Parathyroid adenoma (tissue), 2 donors: ENCODE measurements around the gene SLC44A4.
"Not testable (repeated sequence)": the region's sequence is repeated elsewhere in the genome, so short reads cannot be mapped to it uniquely, and the experiment has no call there.

Experiments used
- H2AFZ ChIP-seq: fragments of 300-600 bp; sonication (generic); one replicate; pipeline ENCODE4 v1.7.0; 2017; ENCODE audit warnings: antibody characterized with exemption, mild to moderate bottlenecking
- H3K27ac ChIP-seq: fragments of 300-600 bp; sonication (generic); one replicate; pipeline ENCODE4 v1.7.0; 2017
- H3K27me3 ChIP-seq: fragments of 300-600 bp; sonication (generic); one replicate; pipeline ENCODE4 v1.7.0; 2017; ENCODE audit warnings: low read length; ENCODE audit not compliant: control insufficient read depth, insufficient read depth
- H3K36me3 ChIP-seq: fragments of 300-600 bp; sonication (generic); one replicate; pipeline ENCODE4 v1.7.0; 2017; ENCODE audit warnings: low read length; ENCODE audit not compliant: control insufficient read depth, insufficient read depth
- H3K4me1 ChIP-seq: fragments of 300-600 bp; sonication (generic); one replicate; pipeline ENCODE4 v1.7.0; 2017; ENCODE audit warnings: control low read depth
- H3K4me2 ChIP-seq: fragments of 300-600 bp; sonication (generic); one replicate; pipeline ENCODE4 v1.7.0; 2017; ENCODE audit warnings: low read length
- H3K4me3 ChIP-seq: fragments of 300-600 bp; sonication (generic); one replicate; pipeline ENCODE4 v1.7.0; 2017; ENCODE audit warnings: low read depth, low read length
- H3K79me2 ChIP-seq: fragments of 300-600 bp; sonication (generic); one replicate; pipeline ENCODE4 v1.7.0; 2017; ENCODE audit warnings: control low read depth
- H3K9ac ChIP-seq: fragments of 300-600 bp; sonication (generic); one replicate; pipeline ENCODE4 v1.7.0; 2017; ENCODE audit warnings: mild to moderate bottlenecking
- H3K9me3 ChIP-seq: fragments of 300-600 bp; sonication (generic); one replicate; pipeline ENCODE4 v1.7.0; 2017; ENCODE audit warnings: low read length; ENCODE audit not compliant: control insufficient read depth
- CTCF ChIP-seq: fragments of 300-600 bp; sonication (generic); IDR thresholded peaks from one replicate; pipeline ENCODE4 v1.7.0; 2017; ENCODE audit warnings: antibody characterized with exemption, mild to moderate bottlenecking
- donor health status: primary hyperparathyroidism.

The SLC44A4 gene

GRCh38 chr6:31821301-31822035, 57.3 kb downstream of the SLC44A4 start:
- Histone ChIP-seq H3K36me3 (no peaks in the 10 kb centered on the region), H3K4me3 (peak overlapping the region; percentile 94), H3K79me2 (no peaks in the 10 kb centered on the region), H3K27ac (peak overlapping the region; percentile 98), H3K27me3 (no peaks in the 10 kb centered on the region), H3K4me2 (peak overlapping the region; percentile 99), H3K4me1 (peaks cover 22% of the 10 kb centered on the region), H2AFZ (peak overlapping the region; percentile 77), H3K9ac (peak overlapping the region; percentile 31), H3K9me3 (no peaks in the 10 kb centered on the region)
- TF ChIP-seq CTCF, result no peak

GRCh38 chr6:31820399-31820798, 58.4 kb downstream of the SLC44A4 start:
- H3K9me3 ChIP-seq, H2AFZ ChIP-seq, H3K9ac ChIP-seq, H3K27me3 ChIP-seq, H3K36me3 ChIP-seq, H3K79me2 ChIP-seq: not testable (repeated sequence)
- H3K4me2 ChIP-seq, result peak overlapping the region; percentile 99
- H3K4me1 ChIP-seq, result peaks cover 11% of the 10 kb centered on the region
- H3K27ac ChIP-seq, result peak overlapping the region; percentile 98
- H3K4me3 ChIP-seq, result peak overlapping the region; percentile 94

- peaks cover 13% of the 10 kb centered on the region for H3K4me1 ChIP-seq
- no peak for TF ChIP-seq CTCF
- peak overlapping the region; percentile 15 for H3K4me2 ChIP-seq
- H2AFZ ChIP-seq, result no peak overlapping the region
- peak overlapping the region; percentile 37 for H3K27ac ChIP-seq
- no peaks in the 10 kb centered on the region for H3K9me3 ChIP-seq
- no peaks in the 10 kb centered on the region for H3K79me2 ChIP-seq
- H3K27me3 ChIP-seq, result no peaks in the 10 kb centered on the region
- no peak overlapping the region for H3K4me3 ChIP-seq
- no peaks in the 10 kb centered on the region for H3K36me3 ChIP-seq
- no peak overlapping the region for H3K9ac ChIP-seq
Observed at GRCh38 chr6:31819871-31820299, 58.9 kb downstream of the SLC44A4 start.

GRCh38 chr6:31817929-31818511, 60.8 kb downstream of the SLC44A4 start:
- H3K79me2 ChIP-seq, H3K9me3 ChIP-seq, H2AFZ ChIP-seq, H3K36me3 ChIP-seq, H3K9ac ChIP-seq, H3K27me3 ChIP-seq: not testable (repeated sequence)
- peaks cover 13% of the 10 kb centered on the region for H3K4me1 ChIP-seq
- H3K4me2 ChIP-seq, result peak overlapping the region; percentile 80
- peak overlapping the region; percentile 78 for H3K4me3 ChIP-seq
- peak overlapping the region; percentile 41 for H3K27ac ChIP-seq

- Histone ChIP-seq H3K27ac (peak overlapping the region; percentile 41), H3K4me3 (peak overlapping the region; percentile 78), H3K4me2 (peak overlapping the region; percentile 80)
- not testable (repeated sequence) for H3K9ac ChIP-seq, H2AFZ ChIP-seq, H3K27me3 ChIP-seq, H3K79me2 ChIP-seq, H3K9me3 ChIP-seq, H3K4me1 ChIP-seq, H3K36me3 ChIP-seq
Observed at GRCh38 chr6:31817133-31817928, 61.5 kb downstream of the SLC44A4 start.
